PC-9 (cell line): ENCODE results near the gene VWA8. TPM values are rescaled to one million over a fixed set of nuclear protein-coding genes. Genes with fewer than 3 reads are reported as not detected.

Experiments used
- BruUV-seq: library from RNA; stranded (reverse); fragments of 400-500 nt; replicated peaks from 2 replicates; lab custom pipeline; 2021; lab: Mats Ljungman, UMichigan
- CTCF ChIA-PET: fragments of 300-600 bp; sonication (Branson Sonifier 250); formaldehyde crosslinking; loops from one replicate; lab custom pipeline; 2022; ENCODE audit warnings: antibody characterized with exemption; lab: Charles Lee
- POLR2A ChIA-PET: fragments of 300-600 bp; sonication (Branson Sonifier 250); formaldehyde crosslinking; loops from one replicate; lab custom pipeline; 2022; ENCODE audit warnings: antibody characterized with exemption; ENCODE audit not compliant: unreplicated experiment; lab: Charles Lee
- DNase-seq, 2 experiments: peaks; one replicate each; pipeline versions ENCODE4 v3.0.0 to v3.0.0-alpha.2; 2015 to 2022; ENCODE audit warnings: mixed read lengths in 1 of 2
- H2AFZ ChIP-seq: fragments of 200-600 bp; sonication (generic); 2 replicates; pipeline ENCODE4 v1.8.1; 2017; ENCODE audit warnings: antibody characterized with exemption
- H3F3A ChIP-seq: fragments of 200-600 bp; sonication (generic); 2 replicates; pipeline ENCODE4 v1.8.1; 2017; ENCODE audit warnings: antibody characterized with exemption, mild to moderate bottlenecking, low read depth; ENCODE audit not compliant: insufficient read depth
- H3K27ac ChIP-seq: fragments of 200-600 bp; sonication (generic); 2 replicates; pipeline ENCODE4 v1.6.1; 2016; ENCODE audit warnings: mixed run types
- H3K27me3 ChIP-seq: fragments of 200-600 bp; sonication (generic); 2 replicates; pipeline ENCODE4 v1.6.1; 2016; ENCODE audit warnings: low read depth, mixed run types; ENCODE audit not compliant: insufficient read depth
- H3K36me3 ChIP-seq: fragments of 200-600 bp; sonication (generic); 2 replicates; pipeline ENCODE4 v1.6.1; 2016; ENCODE audit warnings: low read depth, mixed run types
- H3K4me1 ChIP-seq: fragments of 200-600 bp; sonication (generic); replicated peaks from 2 replicates; pipeline ENCODE4 v1.6.1; 2016; ENCODE audit warnings: mixed run types; ENCODE audit not compliant: insufficient read depth
- H3K4me2 ChIP-seq: fragments of 200-600 bp; sonication (generic); 2 replicates; pipeline ENCODE4 v1.6.1; 2017; ENCODE audit warnings: mixed run types
- H3K4me3 ChIP-seq: fragments of 200-600 bp; sonication (generic); 2 replicates; pipeline ENCODE4 v1.6.1; 2016; ENCODE audit warnings: mixed run types
- H3K79me2 ChIP-seq: fragments of 200-600 bp; sonication (generic); 2 replicates; pipeline ENCODE4 v1.6.1; 2017; ENCODE audit warnings: low read depth, mixed run types
- H3K9me2 ChIP-seq: fragments of 200-600 bp; sonication (generic); 2 replicates; pipeline ENCODE4 v1.8.1; 2017; ENCODE audit warnings: mild to moderate bottlenecking; ENCODE audit not compliant: insufficient read depth
- H3K9me3 ChIP-seq: fragments of 200-600 bp; sonication (generic); 2 replicates; pipeline ENCODE4 v1.8.1; 2016; ENCODE audit warnings: low read depth; ENCODE audit not compliant: insufficient read depth
- H4K20me1 ChIP-seq: fragments of 200-600 bp; sonication (generic); 2 replicates; pipeline ENCODE4 v1.8.1; 2017; ENCODE audit not compliant: insufficient read depth
- EZH2 ChIP-seq: fragments of 200-600 bp; sonication (generic); IDR thresholded peaks from 2 replicates; pipeline ENCODE4 v1.8.0; 2017; ENCODE audit warnings: antibody characterized with exemption, low read depth
- intact Hi-C: fragments of 100-400 bp; cut with micrococcal nuclease; formaldehyde crosslinking; loops from one replicate; pipeline ENCODE4 v1.10.0; 2022; ENCODE audit not compliant: unreplicated experiment
- total RNA-seq: library from RNA; stranded (reverse); gene quantifications from 2 replicates; pipeline ENCODE4 v1.2.3, GENCODE V29; 2021
- TF ChIP-seq, protein P1 (sequence below): fragments of 200-600 bp; sonication (generic); conservative IDR thresholded peaks from 2 replicates; pipeline ENCODE4 v1.6.1; 2017; ENCODE audit warnings: mixed run types, antibody characterized with exemption, mild to moderate bottlenecking, moderate library complexity

The VWA8 gene
- total RNA-seq, 1 experiment from 2014 or later, result 14.1 TPM

DNA sequence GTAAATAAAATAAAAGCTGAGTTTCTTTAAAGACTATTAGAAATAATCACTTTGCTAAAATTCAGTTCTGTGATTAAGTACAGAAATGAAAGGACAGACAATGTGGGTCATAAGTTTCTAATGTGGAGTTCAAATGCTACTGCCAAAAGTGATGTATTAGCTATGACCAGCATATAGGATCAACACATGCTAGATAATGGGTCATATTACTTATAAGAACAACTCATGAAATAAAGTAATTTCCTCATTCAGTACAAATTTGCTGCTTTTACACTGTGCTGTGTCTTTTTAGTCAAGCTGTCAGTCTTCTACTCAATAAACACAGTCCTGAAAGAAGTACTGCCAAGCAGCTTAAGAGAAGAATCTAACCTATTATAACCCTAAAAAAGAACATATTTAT lies 135.2 kb downstream of the VWA8 start:
- no peak overlapping the region for H3K27ac ChIP-seq
- H4K20me1 ChIP-seq, result no peaks in the 10 kb centered on the region
- H3K9me2 ChIP-seq, result no peaks in the 10 kb centered on the region
- H3K36me3 ChIP-seq, result no peaks in the 10 kb centered on the region
- TF ChIP-seq, protein P1, sequence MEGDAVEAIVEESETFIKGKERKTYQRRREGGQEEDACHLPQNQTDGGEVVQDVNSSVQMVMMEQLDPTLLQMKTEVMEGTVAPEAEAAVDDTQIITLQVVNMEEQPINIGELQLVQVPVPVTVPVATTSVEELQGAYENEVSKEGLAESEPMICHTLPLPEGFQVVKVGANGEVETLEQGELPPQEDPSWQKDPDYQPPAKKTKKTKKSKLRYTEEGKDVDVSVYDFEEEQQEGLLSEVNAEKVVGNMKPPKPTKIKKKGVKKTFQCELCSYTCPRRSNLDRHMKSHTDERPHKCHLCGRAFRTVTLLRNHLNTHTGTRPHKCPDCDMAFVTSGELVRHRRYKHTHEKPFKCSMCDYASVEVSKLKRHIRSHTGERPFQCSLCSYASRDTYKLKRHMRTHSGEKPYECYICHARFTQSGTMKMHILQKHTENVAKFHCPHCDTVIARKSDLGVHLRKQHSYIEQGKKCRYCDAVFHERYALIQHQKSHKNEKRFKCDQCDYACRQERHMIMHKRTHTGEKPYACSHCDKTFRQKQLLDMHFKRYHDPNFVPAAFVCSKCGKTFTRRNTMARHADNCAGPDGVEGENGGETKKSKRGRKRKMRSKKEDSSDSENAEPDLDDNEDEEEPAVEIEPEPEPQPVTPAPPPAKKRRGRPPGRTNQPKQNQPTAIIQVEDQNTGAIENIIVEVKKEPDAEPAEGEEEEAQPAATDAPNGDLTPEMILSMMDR, result no peak
- no peak for TF ChIP-seq EZH2
- H3F3A ChIP-seq, result peaks cover 15% of the 10 kb centered on the region
- H3K4me1 ChIP-seq, result peaks cover 24% of the 10 kb centered on the region
- no peak overlapping the region for H3K4me2 ChIP-seq
- H3K79me2 ChIP-seq, result no peaks in the 10 kb centered on the region
- H3K9me3 ChIP-seq, result no peaks in the 10 kb centered on the region
- DNase-seq, result no peak
- ChIA-PET CTCF (no interaction called here), POLR2A (no interaction called here)
- no peak overlapping the region for H3K4me3 ChIP-seq
- no TSS peak for BruUV-seq
- intact Hi-C loops, result no loop called here
- no peaks in the 10 kb centered on the region for H3K27me3 ChIP-seq
- H2AFZ ChIP-seq, result no peak overlapping the region

DNA sequence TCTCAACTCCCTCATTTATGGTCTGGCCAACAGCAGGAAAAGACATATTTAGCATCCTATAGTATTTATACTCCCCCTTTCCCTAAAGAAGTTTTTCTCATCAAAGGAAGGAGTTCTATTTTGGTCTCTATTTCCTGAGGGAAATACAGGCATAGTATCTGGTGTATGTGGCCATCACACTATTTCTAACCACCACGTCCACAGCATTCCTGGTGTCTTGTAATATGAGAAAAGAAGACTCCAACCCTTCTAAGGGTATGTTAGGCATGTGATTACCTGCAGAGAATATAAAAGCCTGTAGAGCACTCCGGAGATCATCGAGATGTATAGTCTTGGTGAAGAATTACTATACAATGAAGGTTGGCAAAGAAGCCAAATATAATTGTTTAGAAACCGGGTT lies 137.4 kb downstream of the VWA8 start:
- Histone ChIP-seq H3F3A (peaks cover 12% of the 10 kb centered on the region), H2AFZ (no peak overlapping the region), H3K27ac (no peak overlapping the region), H3K27me3 (no peaks in the 10 kb centered on the region), H3K79me2 (no peaks in the 10 kb centered on the region), H3K4me1 (peaks cover 17% of the 10 kb centered on the region), H3K4me2 (no peak overlapping the region), H4K20me1 (no peaks in the 10 kb centered on the region), H3K9me3 (no peaks in the 10 kb centered on the region), H3K36me3 (no peaks in the 10 kb centered on the region), H3K9me2 (no peaks in the 10 kb centered on the region), H3K4me3 (no peak overlapping the region)
- DNase-seq, result no peak
- POLR2A ChIA-PET, result no interaction called here
- CTCF ChIA-PET, result no interaction called here
- BruUV-seq, result no TSS peak
- intact Hi-C loops, result no loop called here
- TF ChIP-seq, protein P1, result no peak
- no peak for TF ChIP-seq EZH2

DNA sequence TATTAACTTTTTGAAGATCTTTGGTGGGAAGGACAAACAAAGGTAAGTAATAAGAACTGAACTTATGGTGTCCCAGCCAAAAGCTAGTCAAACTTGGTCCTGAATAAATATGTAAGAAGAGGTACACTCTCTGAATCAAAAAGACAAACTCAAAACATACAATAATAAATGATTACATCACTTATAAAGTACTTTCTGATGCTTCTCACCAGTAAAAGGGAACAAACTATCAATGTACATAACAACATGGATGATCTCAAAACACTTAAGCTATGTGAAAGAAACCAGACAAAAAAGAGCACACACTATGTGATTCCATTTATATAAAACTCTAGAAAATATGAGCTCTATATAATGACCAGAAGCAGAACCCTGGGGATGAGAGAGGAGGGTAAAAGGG lies 138.3 kb downstream of the VWA8 start:
- TF ChIP-seq, protein P1, result no peak
- TF ChIP-seq EZH2, result no peak
- no peaks in the 10 kb centered on the region for H3K36me3 ChIP-seq
- H3K79me2 ChIP-seq, result no peaks in the 10 kb centered on the region
- H3K4me3 ChIP-seq, result no peak overlapping the region
- BruUV-seq, result no TSS peak
- intact Hi-C loops, result no loop called here
- H3K9me3 ChIP-seq, result no peaks in the 10 kb centered on the region
- no peaks in the 10 kb centered on the region for H3K9me2 ChIP-seq
- POLR2A ChIA-PET, result no interaction called here
- H4K20me1 ChIP-seq, result no peaks in the 10 kb centered on the region
- no peak overlapping the region for H3K27ac ChIP-seq
- no peak overlapping the region for H2AFZ ChIP-seq
- no peak overlapping the region for H3K4me2 ChIP-seq
- CTCF ChIA-PET, result no interaction called here
- H3F3A ChIP-seq, result peaks cover 5% of the 10 kb centered on the region; the same call in 1 of the 2 replicates
- H3K4me1 ChIP-seq, result peaks cover 7% of the 10 kb centered on the region
- DNase-seq, result no peak
- no peaks in the 10 kb centered on the region for H3K27me3 ChIP-seq
